Measurements from ENCODE around the gene FAM78B.

The FAM78B gene

DNA sequence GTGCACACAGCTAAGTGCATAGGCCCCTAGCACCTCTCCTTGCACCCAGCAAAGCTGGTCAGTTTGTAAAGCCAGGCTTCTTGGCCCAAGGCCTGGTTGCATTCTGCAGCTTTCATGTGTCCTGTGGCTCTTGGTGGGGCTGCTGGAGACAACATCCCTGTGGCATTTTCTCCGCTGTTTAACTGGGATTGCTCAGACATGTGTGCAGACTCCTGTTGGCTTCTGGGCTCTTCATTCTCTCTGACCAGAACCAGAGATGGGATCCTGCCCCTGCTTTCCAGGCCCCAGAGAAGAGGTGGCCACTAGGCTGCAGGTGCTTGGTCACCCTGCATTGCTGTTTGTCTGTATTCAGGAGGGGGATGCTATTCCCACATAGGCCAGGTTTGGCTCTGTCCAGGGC lies 50.8 kb downstream of the FAM78B start:
- DNase-seq, result no peak

DNA sequence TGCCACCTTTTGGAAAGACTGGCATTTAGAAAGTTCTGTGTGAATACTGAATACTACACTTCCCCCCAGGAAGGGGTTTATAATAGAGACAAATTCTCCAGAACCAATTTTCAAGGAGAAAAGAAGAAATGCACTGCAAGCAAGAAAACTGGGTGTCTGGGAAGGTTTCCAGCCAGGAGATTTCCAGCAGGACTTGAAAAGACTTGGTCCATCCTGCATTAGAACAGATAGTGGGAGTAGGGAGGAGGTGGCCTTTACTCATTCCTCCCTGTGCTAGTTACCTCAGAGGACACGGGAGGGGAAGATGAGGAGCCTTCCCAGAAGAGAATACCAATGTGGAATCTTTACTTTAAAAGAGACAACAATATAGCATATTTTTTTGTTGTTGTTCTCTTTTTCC lies 52.4 kb downstream of the FAM78B start:
- no peak for DNase-seq

DNA sequence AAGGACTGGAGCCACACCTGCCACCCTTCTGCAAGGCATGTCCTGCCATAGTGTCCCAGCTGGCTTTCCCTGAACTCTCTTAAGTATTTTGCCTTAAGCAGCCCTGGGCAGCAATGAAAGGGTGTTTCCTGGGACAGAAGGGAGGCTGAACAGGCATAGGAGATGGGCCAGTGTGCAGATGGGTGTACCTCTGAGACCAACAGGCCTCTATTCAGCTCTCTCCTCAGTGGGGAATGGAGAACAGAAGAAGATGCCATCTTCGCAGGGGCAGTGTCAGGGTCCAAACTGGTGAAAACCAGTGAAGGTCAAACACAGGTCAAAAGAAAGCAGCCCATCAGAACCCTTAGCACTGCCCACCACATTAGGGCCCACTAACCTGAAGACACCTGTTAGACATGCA lies 53.2 kb downstream of the FAM78B start:
- DNase-seq, result no peak

DNA sequence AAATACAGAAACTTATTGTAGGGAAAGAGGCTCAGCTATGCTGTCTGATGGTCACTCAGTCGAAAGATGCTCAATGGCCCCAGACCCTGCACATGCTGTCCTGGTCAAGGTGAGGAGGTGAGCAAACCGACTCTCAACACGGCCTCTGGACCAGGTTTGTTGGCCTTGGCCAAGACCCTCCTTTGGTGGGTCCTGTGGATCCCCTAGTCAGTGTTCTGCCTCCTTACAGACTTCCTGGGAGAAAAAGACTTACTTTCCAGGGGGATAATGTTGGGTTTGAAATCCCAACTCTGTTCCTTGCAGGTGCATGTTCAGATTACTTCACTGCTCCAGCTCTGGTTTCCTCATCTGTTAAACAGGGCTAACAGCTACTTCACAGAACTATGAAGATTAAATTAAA lies 53.8 kb downstream of the FAM78B start:
- DNase-seq, result no peak

DNA sequence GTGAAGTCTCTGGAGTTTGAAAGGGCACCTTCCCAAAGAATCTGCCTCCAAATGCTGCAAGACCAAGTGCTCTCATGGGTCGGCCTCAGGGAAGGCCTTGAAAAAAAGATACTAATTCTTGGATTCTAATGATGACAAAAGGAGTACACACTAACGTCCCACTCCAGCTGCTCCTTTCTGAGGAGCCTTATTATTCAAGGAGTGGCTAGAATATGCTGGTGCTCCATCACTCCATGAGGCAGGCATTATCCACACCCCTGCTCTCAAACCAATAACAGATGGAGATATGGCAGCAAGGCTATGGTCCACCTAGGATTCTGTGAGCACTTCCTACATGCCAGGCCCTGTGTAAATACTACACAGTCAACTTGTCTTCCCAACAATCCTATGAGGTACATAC lies 54.4 kb downstream of the FAM78B start:
- no peak for DNase-seq

DNA sequence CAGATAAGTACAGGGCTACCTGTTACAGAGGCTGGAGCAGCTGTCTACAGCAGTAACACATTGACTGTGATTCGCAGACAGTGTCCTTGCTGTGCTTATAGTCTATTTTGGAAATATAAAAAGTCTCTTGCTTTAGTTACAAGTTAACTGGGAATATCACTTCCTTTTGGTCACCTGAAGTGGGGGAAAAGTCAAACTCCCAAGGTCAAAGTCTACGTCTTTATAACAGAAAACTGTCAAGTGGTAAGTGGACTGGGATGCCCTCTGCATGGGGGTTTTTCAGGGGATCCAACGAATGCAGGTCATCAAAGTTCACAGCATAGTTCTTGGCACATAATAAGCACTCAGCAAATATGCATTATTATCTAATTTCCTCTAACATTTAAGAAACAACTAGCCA lies 55.4 kb downstream of the FAM78B start:
- DNase-seq, result no peak

DNA sequence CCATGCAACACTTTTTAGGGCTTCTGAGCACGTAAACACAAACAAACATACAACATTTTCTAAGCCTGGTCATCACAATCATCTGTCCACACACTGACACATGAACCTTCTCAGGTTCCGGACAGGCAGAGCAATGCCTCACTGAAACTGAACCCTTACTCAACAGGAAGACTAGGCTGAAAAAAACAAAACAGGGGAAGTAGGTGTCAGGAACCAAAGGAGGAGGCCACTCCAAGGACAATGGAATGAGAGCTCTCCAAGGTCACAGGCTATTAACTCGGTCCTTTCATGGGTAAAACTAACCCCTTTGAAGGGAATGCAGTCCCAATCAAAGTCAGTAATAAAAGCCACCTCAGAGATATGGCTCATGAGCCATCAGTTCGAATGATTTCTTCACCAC lies 76.6 kb downstream of the FAM78B start:
- peak; percentile 6 for DNase-seq

DNA sequence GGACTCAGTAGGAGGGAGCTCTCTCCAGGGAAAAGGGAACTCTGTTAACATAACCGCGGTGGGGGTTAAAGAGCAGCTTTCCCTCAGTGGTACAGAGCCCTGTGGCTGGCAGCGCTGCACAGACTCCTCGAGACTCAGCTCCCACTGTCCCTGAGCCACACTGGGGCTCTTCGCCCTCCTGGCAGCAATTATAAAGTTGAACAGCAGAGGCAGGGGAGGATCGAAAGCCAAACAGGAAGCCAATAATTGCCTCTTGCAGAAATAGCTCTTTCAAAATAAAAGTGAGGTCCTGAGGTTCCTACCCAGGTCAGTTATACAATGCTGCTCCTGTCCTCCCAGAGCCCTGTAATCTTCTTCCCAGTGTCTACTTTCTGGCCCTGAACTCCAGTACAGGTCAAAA lies 77.0 kb downstream of the FAM78B start:
- no peak for DNase-seq

DNA sequence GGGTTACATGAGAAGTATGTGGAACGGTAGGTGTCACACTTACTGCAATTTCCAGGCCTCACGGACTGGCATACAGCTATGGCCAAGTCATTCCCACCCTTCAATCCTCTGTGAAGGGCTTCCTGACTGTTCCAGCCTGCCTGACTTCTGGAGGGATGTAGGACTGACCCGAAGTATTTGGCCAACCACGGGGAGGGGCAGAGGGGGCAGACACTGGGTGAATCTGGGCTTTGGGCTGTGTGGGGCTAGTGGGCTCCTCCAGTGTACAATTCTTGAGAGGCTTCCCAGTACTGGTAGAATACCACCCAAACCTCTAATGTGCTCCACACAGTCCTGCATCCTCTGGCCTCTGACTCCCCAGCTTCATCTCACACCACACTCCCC lies 78.2 kb downstream of the FAM78B start:
- no peak for DNase-seq

DNA sequence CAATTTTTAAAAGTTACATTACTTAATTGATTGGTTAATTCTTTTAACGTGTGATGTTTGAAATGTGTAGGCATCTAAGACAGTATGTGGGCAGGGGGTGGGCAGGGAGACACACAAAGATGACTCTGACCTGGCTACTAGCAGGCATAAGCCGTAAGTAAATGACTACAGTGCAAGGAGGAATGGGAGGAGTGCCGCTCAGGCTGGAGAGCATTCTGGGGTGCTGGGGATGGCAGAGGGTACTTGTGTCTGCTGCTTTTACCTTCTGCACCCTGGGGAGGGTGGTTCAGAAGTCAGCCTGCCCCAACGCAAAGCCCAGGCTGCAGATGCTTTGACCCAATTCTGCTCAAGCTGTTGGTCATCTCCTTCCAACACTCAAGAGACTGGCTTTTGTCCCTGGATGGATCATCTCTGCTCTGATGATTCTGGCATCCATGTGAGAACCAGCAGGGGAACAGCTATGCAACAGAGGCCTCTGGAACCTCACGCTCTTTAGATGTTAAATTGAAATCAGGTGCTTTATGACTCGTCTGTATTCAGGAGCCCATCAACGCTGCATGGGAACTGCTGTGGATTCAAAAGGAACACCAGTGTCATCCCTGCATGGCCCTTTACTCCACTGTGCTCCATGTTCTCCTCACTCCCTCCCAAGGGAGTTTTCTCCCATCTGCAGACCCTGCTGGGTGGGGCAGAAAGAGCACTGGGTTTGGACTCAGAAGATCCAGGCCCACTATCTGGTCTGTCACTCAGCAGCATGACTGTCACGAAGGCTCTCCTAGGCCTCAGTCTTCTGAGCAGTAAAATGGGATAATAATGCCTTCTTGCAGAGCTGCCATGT lies 78.8 kb downstream of the FAM78B start:
- no peak for DNase-seq

DNA sequence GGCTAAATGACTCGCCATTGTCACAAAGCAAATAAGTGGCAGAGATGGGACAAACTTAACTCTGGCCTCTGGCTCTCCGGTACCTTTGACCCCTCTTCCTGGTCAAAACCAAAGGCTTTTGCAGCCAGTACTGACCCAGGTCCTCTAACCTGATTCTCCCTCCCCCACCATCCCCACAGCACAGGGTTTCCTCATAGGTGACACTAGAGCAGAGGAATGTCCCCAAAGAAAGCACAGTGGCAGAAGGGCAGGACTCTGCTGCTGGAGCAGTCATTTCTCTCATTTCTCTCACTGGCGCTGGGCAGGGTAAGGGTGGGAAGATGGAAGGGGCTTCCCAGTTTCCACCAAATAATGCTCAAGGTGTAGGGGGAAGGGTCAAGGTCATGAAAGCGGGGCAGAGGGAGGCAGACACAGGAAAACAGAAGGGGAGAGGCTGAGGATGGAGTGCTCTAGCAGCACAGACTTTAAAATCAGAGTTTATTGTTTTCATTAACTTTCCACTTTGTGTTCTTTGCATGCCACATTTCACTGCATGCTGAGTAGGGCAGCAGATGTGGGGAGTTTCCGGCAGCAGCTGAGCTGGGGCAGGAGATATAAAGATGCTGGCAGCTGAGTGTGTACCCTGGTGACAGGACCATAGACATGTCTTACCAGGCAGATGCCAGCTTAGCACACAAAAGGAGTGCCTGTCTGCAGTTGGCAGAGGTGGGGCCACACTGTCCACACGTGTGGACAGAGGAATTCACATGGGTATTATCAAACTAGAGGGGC lies 80.5 kb downstream of the FAM78B start:
- DNase-seq, result no peak

DNA sequence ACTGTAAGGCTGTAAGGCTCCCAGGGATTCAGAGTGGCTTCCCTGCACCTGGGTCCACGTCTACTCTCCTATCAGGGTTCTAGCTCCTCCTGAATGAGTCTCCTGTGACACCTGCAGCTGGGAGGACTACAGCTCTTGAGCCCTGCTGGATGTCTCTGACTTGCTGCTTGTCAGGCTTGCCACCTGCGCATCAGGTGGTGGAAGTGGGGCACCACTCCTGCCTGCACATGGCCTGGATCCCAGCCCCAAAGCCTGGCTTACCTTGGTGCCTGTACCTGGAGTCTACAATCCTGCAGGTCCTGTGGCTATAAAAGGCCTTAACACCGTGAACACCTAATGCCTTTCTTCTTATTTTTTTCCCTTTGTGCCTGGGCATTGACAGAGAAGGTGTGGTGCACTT lies 82.2 kb downstream of the FAM78B start:
- no peak for DNase-seq

DNA sequence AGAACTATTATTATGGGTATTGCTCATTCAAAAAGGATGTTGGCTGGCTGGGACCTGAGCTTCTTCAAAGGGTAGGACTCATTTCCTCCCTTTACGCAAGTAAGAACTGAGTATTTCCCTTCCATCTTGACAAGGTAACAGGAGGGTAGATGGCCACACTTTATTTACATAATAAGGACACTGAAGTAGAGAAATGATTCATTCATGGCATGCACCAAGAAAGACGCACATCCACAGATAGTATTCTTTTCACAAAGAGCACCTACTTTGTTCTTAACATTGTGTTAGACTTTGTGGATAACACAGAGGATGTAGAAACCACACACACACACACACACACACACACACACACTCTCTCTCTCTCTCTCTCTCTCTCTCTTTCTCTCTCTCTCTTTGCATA lies 82.9 kb downstream of the FAM78B start:
- DNase-seq, result no peak

DNA sequence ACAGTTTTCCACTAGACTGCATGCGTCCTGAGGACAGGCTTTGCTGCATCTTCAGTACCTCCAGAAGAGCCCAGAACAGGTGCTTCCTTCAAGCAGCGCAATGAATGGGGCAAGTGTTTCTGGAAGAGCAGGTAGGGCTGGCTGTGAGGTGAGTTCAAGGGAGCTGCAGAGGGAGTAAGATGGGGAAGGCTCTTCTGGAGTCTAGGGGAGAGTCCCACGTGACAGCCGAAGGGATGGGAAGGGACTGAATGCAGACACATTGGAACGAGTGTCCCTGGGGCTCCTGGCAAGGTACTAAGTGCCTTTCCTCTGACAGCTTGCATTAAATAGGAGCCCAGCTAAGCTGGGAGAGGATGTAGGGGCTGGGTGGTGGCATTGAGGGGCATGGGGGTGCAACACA lies 84.2 kb downstream of the FAM78B start:
- no peak for DNase-seq

DNA sequence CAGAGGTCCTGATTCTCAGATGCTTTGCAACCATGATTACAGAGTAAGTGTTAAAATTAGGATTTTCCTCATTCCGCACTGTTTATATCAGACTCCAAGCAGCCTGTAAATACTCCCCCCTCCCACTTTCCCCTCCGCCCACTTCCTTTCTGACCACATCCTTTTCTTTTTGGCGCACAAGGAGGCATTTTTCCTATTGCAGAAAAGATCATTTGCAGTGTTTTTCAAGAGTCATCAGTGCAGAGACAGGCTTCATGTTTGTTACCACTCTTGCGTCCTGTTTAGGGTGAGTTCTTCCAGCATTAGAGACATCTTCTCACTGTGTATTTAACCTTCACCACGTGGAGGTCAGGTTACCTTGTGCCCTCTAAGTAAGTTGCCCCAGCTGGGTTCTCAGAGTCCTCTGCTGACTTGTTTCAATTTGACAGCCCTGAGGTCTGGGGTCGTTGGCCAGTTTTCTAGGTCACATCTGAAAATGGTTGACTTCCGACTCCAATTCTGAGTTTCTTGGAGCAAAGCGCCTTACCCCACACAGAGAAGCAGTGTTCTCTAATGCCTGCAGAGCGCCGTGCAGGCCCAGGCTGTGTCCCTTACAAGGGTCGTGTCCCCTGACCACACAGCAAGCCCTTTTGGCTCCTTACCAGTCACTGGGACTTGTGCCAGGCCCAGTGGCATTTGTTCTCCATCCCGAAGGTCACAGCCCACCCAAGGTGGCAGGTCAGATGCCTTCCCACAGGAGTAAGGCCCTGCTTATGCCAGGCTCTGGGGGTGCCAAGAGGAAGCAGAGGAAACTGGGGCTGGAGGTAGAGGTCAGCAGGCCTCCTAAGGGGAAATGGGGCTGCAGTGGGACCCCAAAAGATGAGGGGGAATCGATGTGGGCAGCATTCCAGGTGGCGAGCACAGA lies 85.6 kb downstream of the FAM78B start:
- no peak for DNase-seq

DNA sequence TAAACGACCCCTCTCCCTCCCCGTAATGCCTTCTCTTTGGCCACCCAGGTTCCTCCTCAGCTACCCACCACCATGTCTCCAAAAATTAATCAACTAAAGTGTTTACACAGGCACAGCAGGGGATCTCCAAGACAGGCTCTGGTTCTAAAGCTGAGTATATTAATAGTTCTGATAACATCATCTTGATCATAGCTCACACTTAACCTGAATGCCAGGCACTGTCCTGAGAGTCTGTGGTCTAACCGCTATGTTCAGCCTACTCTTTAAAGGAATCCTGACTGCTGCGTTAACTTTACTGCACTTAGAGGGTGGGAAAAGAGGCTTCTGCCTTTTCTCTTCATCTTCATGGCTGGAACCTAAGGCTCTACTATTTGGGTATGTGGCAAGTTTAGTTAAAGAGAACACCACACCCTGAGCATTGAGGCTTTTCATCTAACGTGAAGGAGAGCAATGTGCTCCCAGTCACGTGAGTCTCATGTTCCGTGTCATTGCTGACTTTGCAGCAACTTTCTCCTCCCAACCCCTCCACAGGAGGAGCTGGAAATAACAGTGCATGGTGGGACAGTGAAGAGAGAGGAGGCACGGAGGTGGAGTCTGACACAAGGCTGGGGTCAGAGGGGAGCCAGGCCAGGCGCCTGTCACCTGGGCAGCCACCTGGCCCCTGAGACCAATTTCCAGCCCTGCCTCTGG lies 86.4 kb downstream of the FAM78B start:
- no peak for DNase-seq

DNA sequence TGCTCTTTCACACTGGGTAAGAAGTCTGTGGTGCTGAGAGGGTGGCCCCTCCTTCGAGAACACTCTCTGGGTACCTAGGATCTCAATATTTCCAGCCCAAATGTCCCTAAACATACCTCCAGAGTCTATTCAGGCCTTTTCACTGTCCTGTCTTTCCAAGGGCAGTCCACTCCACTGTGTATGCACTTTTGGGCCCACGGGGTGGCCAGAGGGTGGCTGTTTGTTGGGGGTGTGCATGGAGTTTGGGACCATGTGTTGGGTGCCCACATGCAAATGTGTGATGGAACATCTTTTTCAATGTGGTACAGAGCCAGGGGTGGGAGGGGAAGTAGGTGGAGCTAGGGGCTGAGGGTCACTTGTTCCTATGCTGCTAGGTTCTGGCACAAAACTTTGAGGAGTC lies 87.5 kb downstream of the FAM78B start:
- DNase-seq, result no peak

DNA sequence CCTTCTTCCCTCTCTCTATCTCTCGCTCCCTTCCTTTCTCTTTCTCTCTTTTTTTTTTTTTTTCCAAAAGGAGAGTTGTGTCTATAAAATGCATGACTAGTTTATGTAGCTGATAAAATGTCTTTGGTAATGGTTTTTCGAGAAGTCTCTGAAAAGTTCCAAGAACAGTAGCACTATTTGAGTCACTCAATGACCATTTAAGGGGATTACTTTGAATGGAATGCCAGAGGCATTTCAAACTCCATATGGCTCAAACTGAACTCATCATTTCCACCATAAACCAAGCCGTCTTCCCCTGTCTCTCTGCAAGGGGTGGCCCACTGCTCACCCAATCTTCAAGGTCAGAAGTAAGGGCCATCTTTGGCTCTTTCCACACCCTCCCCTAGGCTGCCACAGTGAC lies 93.3 kb downstream of the FAM78B start:
- DNase-seq, result no peak

DNA sequence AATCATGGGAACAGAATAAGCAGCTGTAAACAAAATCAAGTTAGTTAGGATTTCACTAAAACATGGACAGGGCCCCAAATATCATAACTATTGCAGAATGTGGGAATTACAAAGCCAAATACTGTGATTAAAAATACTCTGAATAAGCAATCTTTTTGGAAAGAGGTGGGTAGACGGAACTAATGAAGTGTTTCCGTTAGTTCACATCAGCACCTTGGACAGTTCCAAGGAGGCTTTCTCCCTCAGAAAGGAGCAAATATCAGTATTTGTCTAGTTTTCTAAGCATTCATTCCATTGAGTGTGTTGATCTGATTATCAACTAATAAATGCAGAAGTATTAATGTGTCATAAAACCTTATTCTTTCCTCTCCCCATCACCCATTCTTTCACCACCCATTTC lies 97.4 kb downstream of the FAM78B start:
- no peak for DNase-seq

DNA sequence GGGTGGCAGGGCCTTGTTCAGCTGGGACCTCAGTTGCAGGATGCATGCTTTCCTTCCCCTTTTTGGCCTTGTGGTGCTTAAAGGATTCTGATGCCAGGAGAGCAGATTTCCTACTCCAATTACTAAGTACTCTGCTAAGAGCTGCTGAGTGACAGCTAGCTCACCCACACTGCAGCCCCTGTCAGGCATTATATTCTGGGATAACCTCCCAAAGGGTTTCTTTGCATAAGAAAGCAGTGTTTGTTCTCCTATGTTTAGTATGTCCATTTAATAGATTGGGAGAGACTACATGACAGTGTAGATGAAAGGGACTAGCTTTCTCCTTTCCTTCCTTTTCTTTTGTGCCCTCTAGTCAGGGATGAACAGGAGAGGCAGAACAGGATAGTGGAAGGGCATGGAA lies 100.7 kb downstream of the FAM78B start:
- DNase-seq, result no peak

DNA sequence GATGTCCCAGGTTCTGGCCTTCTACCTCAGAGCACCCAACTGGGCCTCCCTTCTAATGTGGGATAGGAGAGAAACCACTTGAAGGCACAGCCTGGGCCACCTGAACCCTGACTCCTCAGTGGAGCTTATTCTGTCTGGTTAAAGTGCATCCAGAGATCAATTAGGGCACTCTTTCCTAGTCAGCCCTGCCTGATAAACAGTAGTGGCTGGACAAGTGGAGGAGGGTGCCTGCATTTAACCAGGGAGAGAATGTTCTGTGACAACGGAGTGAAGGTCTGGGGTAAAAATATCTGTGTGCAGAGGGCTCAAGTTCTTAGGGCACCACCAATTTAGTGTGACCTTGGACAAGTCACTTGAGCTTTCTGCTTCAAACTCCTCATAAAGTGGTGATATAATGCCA lies 101.8 kb downstream of the FAM78B start:
- DNase-seq, result no peak

DNA sequence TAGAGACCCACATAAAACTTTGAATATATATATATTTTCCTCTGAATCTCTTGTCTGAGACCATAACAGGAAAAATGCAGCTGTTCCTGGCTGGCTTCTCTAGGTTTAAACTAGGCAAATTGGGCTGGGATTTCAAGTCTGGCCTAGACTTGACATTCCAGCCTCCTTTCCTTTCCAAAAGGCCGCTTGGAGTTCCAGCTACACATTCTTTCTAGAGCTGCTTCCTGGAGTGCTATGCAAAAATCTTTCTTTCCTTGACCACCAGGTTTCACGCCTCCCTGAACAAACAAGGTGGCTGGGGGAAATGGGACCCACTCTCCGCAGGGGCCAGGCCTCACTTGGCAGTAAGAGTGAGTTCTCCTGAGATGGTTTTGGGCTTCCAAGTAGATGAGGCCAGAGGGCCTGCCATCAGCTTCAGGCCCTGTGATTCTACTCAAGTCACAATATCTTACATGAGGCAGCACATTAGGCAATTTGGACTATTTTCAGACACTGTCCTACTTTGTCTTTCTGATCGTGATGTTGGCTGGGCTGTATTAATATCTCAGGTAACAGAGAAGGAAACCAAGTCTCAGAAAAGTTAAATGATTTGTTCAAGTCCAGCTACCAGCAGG lies 102.4 kb downstream of the FAM78B start:
- no peak for DNase-seq
